HG03571 (cell line): ENCODE measurements around the gene ARHGAP24.
"Not testable (repeated sequence)": the region's sequence is repeated elsewhere in the genome, so short reads cannot be mapped to it uniquely, and the experiment has no call there.

Experiments used
- ATAC-seq: cut with Tn5 transposase; IDR thresholded peaks from one replicate; pipeline ENCODE4 v1.9.1; 2021; ENCODE audit not compliant: unreplicated experiment

The ARHGAP24 gene

DNA sequence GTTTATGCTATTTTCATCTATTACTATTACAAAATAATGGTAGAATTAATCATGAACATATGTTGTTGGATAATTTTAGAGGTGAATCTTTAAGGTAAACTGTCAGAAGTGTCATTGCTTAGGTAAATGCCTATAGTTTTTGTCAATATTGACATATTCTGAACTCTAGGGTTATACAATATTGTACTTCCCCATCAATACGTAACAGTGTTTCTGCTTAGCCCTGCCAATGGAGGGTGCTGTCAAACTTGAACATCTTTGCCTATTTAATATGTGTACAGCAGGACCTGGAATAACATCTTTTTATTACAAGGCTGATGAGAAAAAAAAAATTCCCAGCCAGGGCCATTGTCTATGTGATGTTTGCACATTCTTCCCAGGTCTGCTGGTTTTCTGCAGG is 40.8 kb downstream of the ARHGAP24 start:
- ATAC-seq, result no peak

DNA sequence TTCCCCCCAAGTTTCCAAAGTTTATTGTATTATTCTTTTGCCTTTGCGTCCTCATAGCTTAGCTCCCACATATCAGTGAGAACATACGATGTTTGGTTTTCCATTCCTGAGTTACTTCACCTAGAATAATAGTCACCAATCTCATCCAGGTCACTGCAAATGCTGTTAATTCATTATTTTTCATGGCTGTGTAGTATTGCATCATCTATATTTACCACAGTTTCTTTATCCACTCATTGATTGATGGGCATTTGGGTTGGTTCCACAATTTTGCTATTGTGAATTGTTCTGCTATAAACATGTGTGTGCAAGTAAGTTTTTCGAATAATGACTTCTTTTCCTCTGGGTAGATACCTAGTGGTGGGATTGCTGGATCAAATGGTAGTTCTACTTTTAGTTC is 43.6 kb downstream of the ARHGAP24 start:
- not testable (repeated sequence) for ATAC-seq

DNA sequence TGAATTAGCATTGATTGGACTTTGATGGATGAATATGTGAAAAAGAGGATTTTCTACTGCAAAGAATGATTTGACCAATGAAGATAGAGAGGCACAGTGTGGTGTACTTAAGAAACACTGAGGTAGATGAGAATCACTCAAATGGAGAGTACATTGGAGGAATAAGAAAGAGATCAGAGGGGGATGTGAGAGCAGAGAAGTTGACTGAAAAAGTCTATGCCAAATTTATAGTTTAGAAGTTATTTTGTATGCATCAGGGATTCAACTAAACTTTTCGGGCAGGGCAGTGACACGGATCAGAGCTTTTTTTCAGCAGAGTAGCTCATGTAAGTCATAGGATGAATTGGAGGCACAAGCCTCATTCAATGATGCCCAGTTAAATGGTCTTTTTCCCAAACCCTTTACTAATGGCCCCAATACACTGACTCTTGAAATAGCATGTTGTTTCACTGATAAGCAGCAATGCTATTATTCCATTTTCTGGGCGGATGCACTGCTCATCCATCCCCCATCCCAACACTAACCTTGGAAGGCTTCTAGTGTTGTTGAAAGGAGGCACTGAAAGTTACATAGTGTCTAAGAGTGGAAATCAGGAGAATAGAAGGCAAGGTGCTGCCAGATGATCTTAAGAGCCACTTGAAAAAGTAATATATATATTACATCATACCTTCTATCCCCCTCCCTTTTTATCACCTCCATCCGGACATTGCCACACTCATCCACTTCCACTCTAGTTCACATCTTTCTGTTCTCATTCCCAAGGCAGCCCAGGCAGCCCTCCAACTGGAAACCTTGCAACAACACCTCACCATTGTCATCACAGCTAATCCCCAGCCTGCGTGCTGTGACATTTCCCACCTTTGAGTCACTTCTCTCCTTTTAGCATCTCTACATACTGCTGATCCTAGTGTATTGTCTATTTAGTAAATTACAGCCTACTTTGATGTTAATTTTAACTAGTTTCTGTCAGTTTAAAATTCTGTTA is 46.1 kb downstream of the ARHGAP24 start:
- ATAC-seq, result no peak

DNA sequence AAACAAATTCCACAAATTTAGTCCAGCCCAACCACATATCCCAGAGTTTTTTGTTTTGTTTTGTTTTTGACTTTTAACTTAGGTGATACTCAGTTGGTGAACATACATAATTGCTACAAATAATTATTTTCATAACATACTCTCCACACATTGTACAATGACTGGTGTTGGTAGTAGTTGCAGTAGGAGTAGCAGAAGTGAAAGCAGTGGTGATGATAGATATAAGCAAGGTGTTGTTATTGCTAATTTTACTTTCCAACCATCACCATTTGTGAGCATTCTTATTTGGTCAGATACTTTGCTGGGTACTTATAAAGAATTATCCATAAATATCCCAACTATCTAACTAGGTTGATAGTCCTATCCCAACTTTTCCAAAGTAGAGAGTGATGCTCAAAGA is 47.3 kb downstream of the ARHGAP24 start:
- no peak for ATAC-seq

DNA sequence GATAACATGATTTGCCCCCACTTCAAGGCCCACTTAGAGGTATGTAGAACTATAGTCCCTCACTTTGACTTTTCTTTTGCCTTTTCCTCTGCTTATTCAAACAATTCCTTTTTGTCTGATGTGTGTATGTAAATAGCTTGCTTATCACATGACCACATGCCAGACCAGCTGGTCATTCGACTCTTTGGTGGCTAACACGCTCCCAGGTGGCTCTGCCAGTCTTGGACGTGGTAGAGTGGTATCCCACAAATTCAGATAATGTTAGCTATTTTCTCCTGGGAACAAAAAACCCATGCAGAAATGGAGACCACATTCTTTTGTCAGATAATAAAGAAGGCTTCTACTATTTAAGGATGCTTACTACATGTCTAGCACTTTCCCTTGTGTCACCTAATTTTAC is 47.9 kb downstream of the ARHGAP24 start:
- ATAC-seq, result no peak

DNA sequence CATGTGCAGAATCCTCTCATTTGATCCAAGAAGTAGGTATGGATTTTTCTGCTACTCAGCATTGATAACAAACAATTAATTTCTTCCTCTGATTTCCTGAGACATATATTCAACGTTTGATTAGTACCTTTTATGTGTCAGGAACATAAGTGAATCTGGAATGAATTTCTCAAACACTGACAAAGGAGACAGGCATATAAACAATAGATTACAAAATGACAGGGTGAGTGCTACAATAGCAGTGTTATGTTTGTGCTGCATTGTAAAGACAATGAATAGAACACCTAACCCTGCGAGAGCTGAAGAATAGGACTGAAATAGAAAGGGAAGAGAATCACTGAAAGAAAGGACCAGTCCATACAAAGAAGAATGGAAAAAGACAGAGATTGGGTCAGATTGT is 52.9 kb downstream of the ARHGAP24 start:
- no peak for ATAC-seq

DNA sequence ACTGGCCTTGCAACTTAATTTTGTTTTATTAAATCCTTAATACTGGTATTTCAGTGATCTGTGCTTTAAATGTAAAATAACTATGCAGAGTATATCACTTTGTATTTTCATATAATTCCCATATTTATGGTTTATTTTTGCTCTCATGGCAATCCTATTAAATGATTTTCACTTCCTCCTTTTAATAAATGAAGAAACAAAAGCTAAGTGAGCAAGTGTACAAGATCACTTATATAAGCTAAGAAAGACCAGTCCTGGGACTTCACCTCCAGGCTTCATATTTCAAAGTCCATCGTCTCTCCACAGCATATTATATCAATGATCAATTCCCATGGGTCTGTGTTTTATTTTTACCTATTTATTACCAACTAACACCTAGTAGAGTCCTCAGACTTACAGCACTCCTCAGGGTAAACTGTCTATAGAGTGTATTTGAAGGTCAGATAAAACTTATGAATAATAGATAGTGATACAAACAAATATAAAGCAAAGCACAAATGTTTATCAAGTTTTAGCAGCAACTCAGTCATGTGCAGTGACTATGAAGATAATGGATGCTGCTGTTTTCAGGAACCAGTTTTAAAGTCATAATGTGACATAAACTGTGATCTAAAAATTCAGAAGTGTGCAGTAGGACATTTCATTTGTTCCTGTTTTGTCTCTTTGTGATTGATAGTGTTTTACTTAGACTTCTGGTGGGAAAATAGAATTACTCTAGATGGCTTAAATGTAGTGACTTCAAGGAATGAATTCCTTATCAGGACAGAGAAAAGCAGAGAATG is 56.8 kb downstream of the ARHGAP24 start:
- no peak for ATAC-seq

DNA sequence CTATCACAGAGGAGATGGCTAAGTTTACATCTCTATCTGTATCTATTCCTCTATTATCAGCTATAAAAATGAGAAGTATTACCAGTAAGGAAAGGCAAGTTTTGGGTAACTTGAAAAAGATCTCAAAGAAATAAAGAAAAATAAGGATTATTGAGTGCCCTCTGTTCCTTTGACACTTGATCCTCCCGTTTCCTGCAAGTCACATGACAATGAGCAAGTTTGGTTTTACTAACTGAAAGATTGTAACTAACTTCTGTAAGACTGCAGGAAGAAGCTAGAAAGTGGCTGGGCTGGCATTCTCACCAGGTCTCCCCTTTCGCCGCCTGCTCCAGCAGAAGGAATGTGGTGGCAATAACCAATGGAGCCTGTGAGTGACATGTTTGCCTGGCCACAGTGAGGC is 59.2 kb downstream of the ARHGAP24 start:
- ATAC-seq, result no peak

DNA sequence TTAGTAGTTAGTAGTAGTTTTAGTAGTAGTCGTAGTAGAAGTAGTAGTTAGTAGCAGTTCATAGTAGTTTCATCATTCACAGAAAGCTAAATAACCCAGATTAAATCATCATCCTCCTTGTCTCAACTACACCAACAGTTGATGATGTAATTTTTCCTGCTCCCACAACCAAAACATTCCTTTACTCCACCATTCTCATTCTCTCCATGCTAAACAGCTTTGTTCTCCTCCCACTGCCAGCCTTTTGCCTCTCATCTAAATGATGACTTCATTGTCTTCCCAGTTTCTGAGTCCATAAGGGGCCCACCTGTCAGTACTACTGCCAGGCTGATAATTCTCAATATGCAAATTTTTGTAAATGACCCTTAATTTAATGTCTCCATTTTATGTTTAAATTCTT is 68.9 kb downstream of the ARHGAP24 start:
- ATAC-seq, result no peak

DNA sequence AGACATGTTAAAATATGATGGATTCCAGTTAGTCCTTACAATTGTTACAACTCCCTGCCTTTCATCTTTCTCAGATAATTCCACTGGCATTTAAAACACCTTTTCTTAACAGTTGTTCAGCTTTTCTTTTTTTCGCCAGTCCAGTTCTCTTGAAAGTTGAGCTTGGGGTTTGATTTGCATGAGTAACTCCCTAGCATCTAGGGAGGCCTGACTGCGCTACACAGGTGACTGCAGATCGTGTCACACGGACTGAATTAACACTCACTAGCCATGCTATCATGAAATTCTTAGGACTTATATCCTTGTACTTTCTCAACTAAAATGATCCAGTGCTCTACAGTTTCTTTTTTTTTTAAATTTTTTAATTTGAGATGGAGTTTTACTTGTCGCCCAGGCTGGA is 69.8 kb downstream of the ARHGAP24 start:
- no peak for ATAC-seq

DNA sequence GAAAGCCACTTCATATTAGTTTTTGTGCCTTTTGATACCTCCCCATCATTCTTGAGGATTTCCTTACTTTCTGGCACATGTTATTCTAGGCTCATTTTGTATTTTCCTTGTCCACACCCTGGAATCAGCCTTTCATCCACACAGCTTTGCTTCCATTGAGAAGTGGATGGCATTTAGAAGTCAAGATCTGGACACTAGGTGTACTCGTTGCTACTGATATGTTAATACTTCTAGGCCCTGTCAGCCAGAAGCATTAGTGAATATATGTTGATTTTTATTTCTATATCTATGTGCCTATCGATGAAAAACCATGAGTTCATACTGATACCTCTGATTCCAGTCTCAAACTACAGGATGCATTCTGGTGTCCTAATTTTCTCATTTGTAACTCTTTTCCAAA is 73.2 kb downstream of the ARHGAP24 start:
- no peak for ATAC-seq

DNA sequence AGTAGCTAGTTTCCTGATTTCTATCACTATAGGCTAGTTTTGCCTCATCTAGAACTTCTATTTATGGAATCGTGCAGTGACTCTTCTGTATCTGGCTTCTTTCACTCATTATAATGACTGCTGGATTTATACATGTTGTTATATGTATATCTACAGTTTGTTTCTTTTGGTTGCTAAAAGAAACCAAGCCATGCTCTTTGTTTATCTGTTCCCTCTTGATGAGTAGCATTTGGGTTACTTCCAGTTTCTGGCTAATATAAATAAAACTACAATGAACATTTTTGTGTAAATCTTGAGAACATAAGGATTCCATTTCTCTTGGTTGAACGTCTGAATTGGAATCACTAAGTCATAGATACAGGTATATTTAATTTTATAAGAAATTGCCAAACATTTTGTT is 73.9 kb downstream of the ARHGAP24 start:
- ATAC-seq, result no peak

DNA sequence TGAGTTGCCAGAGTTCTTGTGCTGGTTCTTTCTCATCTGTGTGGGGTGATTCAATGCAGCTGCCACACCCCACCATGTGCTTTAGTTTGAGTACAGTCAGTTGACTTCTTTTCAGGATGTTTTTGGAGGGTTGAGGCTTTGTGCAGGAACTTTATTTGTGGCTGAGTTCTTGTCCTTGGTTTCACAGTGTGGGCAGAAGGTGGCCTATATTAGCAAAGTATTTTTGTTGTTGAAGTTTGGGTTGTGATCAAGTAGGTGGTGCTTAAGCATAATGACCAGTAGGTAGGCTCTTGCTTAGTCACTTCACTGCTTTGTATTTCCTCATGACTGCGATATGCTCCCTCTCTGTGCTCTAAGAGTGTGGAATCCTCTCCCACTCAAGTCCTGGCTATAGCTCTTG is 80.3 kb downstream of the ARHGAP24 start:
- no peak for ATAC-seq

DNA sequence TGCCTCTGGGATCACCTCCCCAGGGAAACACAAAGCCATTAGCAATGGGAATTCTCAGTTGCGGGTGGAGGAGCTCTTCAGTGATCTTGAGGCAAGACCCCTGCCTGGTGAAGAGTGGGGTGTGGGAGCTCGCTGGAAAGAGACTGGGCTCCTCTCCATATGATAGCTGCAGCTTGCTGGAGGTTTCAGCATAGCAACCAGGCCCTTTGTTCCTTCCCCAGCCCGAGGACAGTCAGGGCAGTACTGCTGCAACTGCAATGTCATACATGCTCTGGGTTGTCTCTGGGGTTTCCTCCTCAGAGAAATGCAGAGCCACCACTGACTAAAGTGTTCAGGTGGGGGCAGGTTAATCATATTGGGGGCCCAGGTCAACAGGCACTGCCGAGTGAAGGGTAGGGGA is 81.3 kb downstream of the ARHGAP24 start:
- no peak for ATAC-seq

DNA sequence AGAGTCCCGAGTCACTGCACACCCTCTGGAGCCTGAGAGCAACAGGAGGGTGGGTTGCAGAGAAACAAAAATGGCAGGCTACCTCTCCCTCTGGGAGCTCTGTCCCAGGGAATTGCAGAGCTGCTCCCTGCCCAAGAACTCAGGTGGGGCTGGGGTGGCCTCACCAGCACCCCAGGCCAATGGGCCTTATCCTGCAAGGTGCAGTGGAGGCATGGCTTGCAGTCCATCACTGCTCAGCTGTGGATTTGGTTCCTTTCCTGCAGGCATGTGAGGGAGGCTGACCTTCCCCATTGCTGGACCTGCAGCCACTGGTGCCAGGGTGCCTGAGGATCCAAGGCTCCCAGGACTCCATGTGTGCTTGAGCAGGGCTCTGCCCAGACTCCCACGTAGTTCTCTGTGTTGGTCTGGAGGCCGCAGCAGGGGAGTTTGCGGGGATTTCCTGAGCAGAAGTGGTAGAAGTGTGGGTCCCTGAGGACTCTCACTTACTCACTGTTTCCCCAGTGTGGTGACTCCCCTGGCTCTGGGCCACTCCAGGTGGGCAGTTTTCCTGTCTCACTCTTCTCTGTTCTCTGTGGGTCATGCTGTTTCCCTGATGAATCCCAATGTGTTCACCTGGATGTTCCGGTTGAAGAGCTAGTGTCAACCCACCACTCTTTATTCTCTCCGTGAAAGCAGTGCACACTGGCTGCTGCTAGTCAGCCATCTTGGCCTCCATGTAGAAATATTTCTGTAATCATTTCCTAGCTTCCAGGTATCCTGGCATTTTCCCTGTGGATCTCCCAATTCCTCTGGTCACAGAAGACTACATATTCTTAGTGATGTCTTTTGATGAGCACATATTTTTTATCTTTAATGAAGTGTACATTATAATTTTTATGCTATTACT is 82.3 kb downstream of the ARHGAP24 start:
- ATAC-seq, result peak; percentile 88

DNA sequence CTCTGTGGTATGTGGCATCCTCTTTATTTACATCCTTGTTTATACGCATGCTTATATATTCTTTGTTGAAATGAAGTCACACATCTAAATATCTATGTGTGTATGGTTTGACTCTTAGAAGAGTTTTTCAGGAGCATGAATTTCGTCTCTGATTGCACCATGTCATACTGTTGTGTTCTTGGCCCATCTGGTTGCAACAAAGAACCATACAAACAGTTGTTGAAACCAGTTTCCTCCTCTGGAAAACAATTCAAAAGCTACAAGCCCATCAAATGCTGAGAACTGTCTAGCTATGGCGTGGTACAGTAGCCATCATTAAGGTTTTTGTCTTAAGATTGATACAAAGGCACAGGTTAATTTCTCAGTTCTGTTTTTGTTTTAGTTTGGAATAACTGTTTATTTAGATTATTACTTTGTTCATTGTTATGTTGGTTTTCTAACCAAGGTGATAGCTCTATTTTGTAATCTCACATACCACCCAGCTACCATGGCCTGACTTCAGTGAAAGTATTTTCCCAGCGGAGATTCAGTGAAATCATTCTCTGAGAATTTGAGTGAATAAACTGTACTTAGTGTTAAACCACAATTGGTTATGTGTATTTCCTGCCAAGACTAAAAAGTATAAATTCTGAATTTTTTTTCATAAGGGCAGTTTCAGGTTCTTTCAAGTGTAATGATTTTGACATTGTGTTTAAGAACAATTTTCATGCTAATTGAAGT is 91.0 kb downstream of the ARHGAP24 start:
- ATAC-seq, result no peak

DNA sequence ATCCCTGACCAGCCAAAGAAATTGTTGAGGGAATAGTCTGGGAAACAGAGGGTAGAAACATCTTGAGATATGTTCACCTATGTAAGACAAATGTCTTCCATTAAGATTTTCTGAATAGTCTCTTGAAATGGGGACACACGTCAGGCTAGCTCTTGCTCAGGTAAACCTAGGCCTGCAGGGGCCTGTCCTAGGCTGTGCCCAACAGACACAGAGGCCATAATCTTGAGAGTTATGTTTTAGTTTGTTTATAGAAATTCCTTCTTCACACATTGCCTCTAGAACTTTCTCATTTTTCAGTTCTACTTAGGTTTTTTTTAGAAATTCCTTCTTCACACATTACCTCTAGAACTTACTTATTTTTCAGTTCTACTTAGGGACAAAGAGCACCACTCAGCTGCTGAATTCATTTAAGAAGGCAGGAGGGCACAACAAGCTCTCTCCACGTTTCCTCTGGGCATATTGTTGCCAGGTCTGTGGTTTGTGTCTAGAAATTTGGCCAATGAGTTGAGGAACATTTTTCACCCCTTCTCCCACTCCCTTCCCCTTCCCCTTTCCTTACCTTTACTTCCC is 94.9 kb downstream of the ARHGAP24 start:
- ATAC-seq, result no peak

DNA sequence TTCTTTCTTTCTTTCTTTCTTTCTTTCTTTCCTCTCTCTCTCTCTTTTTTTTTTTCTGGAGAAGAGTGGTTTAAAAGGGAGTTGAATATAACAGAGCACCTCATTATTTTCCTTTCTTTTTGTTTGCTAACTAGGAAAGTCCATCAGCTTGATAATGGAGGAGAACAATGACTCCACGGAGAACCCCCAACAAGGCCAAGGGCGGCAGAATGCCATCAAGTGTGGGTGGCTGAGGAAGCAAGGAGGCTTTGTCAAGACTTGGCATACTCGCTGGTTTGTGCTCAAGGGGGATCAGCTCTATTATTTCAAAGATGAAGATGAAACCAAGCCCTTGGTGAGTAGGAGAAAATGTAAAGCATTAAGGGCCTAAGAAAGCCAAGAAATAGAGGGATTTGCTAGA is 95.4 kb downstream of the ARHGAP24 start:
- no peak for ATAC-seq

DNA sequence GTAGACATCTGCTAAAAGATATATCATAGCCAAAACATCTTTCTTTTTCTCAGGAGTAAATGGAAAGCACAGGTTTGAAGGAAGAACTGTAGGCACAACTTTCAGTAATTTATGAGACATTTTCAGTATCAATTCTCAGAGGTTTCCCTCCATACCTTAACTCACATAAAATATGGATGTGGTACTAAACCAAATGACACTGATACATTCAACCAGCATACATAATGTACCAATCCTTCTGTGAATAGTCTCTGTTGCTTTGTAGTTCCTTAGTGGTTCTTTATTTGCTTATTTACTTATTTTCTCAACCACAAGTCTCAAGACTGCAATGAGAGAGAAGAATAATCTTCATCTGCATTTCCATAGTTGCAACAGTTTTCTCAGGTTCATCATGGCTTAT is 96.1 kb downstream of the ARHGAP24 start:
- peak; percentile 48 for ATAC-seq

DNA sequence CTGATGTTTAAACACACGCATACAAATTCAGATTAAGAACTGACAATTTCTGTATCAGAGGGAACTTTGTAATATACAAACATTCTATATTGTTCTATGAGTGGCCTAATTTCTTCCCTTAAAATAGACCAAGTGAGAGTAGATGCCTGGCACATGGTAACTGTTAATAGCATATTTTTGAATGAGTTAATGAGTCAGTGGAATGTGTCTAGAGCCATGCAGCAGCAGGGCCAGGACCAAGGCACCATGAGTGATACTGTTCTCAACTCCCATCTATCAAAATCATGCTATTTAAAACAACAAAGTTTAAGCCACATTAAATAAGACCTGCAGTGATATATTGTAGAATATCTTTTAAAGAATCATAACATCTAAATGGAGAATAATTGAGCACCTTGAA is 98.3 kb downstream of the ARHGAP24 start:
- no peak for ATAC-seq
